Choroid plexus epithelial cell (primary cell): ENCODE data around the gene IER3IP1.
A peak's percentile ranks its signal among the peaks of the same experiment; 100 is the strongest.
"Not testable (repeated sequence)": the region's sequence is repeated elsewhere in the genome, so short reads cannot be mapped to it uniquely, and the experiment has no call there.

Source experiments
- DNase-seq: peaks from one replicate; pipeline ENCODE4 v3.0.0-alpha.2; 2010; ENCODE audit warnings: low read depth
- H3K4me3 ChIP-seq: 2 replicates; pipeline ENCODE4 v1.5.1; 2011; ENCODE audit warnings: low read depth, mild to moderate bottlenecking, control low read depth, low read length, moderate library complexity
- CTCF ChIP-seq: conservative IDR thresholded peaks from 2 replicates; pipeline ENCODE4 v1.5.1; 2011; ENCODE audit warnings: low read depth, mild to moderate bottlenecking, control low read depth, inconsistent platforms, low read length, moderate library complexity

IER3IP1 gene

GRCh38 chr18:47174545-47175116 is 1.5 kb downstream of the IER3IP1 start:
- DNase-seq: peak; percentile 18
- TF ChIP-seq CTCF: no peak
- peak overlapping the region; percentile 94 for H3K4me3 ChIP-seq

GRCh38 chr18:47172476-47172875 is 3.7 kb downstream of the IER3IP1 start:
- no peak for DNase-seq
- no peak overlapping the region for H3K4me3 ChIP-seq
- TF ChIP-seq CTCF: no peak

- TF ChIP-seq CTCF: no peak
- DNase-seq: no peak
- no peak overlapping the region for H3K4me3 ChIP-seq
Observed at GRCh38 chr18:47168913-47169312, 7.3 kb downstream of the IER3IP1 start.

- TF ChIP-seq CTCF: no peak
- no peak for DNase-seq
- no peak overlapping the region for H3K4me3 ChIP-seq
Observed at GRCh38 chr18:47168509-47168908, 7.7 kb downstream of the IER3IP1 start.

- no peak overlapping the region for H3K4me3 ChIP-seq
- peak; percentile 5 for DNase-seq
Observed at GRCh38 chr18:47166294-47166693, 9.9 kb downstream of the IER3IP1 start.

GRCh38 chr18:47163241-47163640 is 12.9 kb downstream of the IER3IP1 start:
- no peak for TF ChIP-seq CTCF
- peak; percentile 81 for DNase-seq
- H3K4me3 ChIP-seq: peak overlapping the region; percentile 18

More at GRCh38 chr18:47166294-47166693, 9.9 kb downstream of the IER3IP1 start:
- no peak for TF ChIP-seq CTCF

- no peak for DNase-seq
- TF ChIP-seq CTCF: no peak
- H3K4me3 ChIP-seq: no peak overlapping the region
Observed at GRCh38 chr18:47160256-47160655, 15.9 kb downstream of the IER3IP1 start.

GRCh38 chr18:47158404-47158803 is 17.8 kb downstream of the IER3IP1 start:
- DNase-seq: peak; percentile 55

More at GRCh38 chr18:47158404-47158803, 17.8 kb downstream of the IER3IP1 start:
- not testable (repeated sequence) for H3K4me3 ChIP-seq
